Activated CD8-positive, alpha-beta T cell treated with anti-CD3 and anti-CD28 coated beads for 36 hours (primary cell): ENCODE measurements around the gene TBX10. TPM values are rescaled to one million over a fixed set of nuclear protein-coding genes. Genes with fewer than 3 reads are reported as not detected.
"Not testable (repeated sequence)": the region's sequence is repeated elsewhere in the genome, so short reads cannot be mapped to it uniquely, and the experiment has no call there.

Source experiments
- ATAC-seq: fragments of 200-7000 bp; cut with Tn5 transposase; one replicate; pipeline ENCODE4 v1.10.0; 2021; ENCODE audit warnings: mild to moderate bottlenecking, moderate library complexity
- CTCF ChIA-PET: fragments of 350-600 bp; sonication (Branson Sonifier 250); formaldehyde crosslinking; loops from one replicate; lab custom pipeline; 2021; ENCODE audit warnings: antibody characterized with exemption; lab: Charles Lee
- POLR2A ChIA-PET: fragments of 350-600 bp; sonication (Branson Sonifier 250); formaldehyde crosslinking; loops from one replicate; lab custom pipeline; 2021; ENCODE audit warnings: antibody characterized with exemption; lab: Charles Lee
- DNase-seq: peaks from one replicate; pipeline ENCODE4 v3.0.0-alpha.2; 2020
- H3K27ac Mint-ChIP-seq: one replicate; pipeline ENCODE4 v1.8.0; 2021; ENCODE audit warnings: mild to moderate bottlenecking, mixed read lengths
- H3K27me3 Mint-ChIP-seq: one replicate; pipeline ENCODE4 v1.8.0; 2021; ENCODE audit warnings: mixed read lengths
- H3K36me3 Mint-ChIP-seq: one replicate; pipeline ENCODE4 v1.8.0; 2021; ENCODE audit warnings: low read depth, mixed read lengths
- H3K4me1 Mint-ChIP-seq: one replicate; pipeline ENCODE4 v1.8.0; 2021; ENCODE audit warnings: low read depth, mixed read lengths
- H3K4me3 Mint-ChIP-seq: one replicate; pipeline ENCODE4 v1.8.0; 2021; ENCODE audit warnings: mild to moderate bottlenecking, moderate library complexity, mixed read lengths
- H3K9me3 Mint-ChIP-seq: one replicate; pipeline ENCODE4 v1.8.0; 2021; ENCODE audit warnings: mixed read lengths
- CTCF ChIP-seq: fragments of 200-600 bp; IDR thresholded peaks from one replicate; pipeline ENCODE4 v1.8.0; 2022; ENCODE audit warnings: antibody characterized with exemption, mild to moderate bottlenecking
- intact Hi-C: fragments of 100-400 bp; cut with micrococcal nuclease; formaldehyde crosslinking; loops from one replicate; pipeline ENCODE4 v1.10.0; 2022
- total RNA-seq, 2 experiments: library from RNA; stranded (reverse); gene quantifications; one replicate each; pipeline ENCODE4 v1.2.3, GENCODE V29; 2021

TBX10 gene
- total RNA-seq, 2 experiments from 2014 or later: not detected

- Mint-ChIP-seq H3K27ac (no peak overlapping the region), H3K4me1 (no peaks in the 10 kb centered on the region), H3K9me3 (no peaks in the 10 kb centered on the region), H3K4me3 (no peak overlapping the region), H3K27me3 (no peaks in the 10 kb centered on the region), H3K36me3 (no peaks in the 10 kb centered on the region)
- CTCF ChIA-PET: no interaction called here
- intact Hi-C loops: no loop called here
- no peak for TF ChIP-seq CTCF
- DNase-seq (no peak), ATAC-seq (no peak)
- POLR2A ChIA-PET: no interaction called here
These were observed 24.6 kb upstream of the TBX10 start for GRCh38 chr11:67664213-67664585.

GRCh38 chr11:67663532-67664212, 24.1 kb upstream of the TBX10 start:
- Mint-ChIP-seq H3K27me3 (no peaks in the 10 kb centered on the region), H3K9me3 (no peaks in the 10 kb centered on the region), H3K4me1 (no peaks in the 10 kb centered on the region), H3K27ac (no peak overlapping the region), H3K4me3 (no peak overlapping the region), H3K36me3 (no peaks in the 10 kb centered on the region)
- ATAC-seq: no peak
- ChIA-PET POLR2A (no interaction called here), CTCF (no interaction called here)
- DNase-seq: no peak
- intact Hi-C loops: no loop called here
- no peak for TF ChIP-seq CTCF

- H3K27me3 Mint-ChIP-seq: no peaks in the 10 kb centered on the region
- TF ChIP-seq CTCF: no peak
- POLR2A ChIA-PET: interaction anchor here (2.1 kb wide), 1 partner anchor 12 kb away, joined by 5 read pairs; the partner anchor contains the start of gene ACY3
- ATAC-seq (no peak), DNase-seq (no peak)
- H3K9me3 Mint-ChIP-seq: no peaks in the 10 kb centered on the region
- H3K27ac Mint-ChIP-seq: no peak overlapping the region
- H3K4me1 Mint-ChIP-seq: no peaks in the 10 kb centered on the region
- intact Hi-C loops: no loop called here
- CTCF ChIA-PET: no interaction called here
- H3K36me3 Mint-ChIP-seq: no peaks in the 10 kb centered on the region
- H3K4me3 Mint-ChIP-seq: no peak overlapping the region
These were observed 23.4 kb upstream of the TBX10 start for GRCh38 chr11:67662835-67663531.

GRCh38 chr11:67662142-67662834, 22.7 kb upstream of the TBX10 start:
- ATAC-seq (no peak), DNase-seq (no peak)
- POLR2A ChIA-PET: interaction anchor here (2.1 kb wide), 1 partner anchor 11 kb away, joined by 5 read pairs; the partner anchor contains the start of gene ACY3
- TF ChIP-seq CTCF: no peak
- H3K9me3 Mint-ChIP-seq: no peaks in the 10 kb centered on the region
- no peaks in the 10 kb centered on the region for H3K36me3 Mint-ChIP-seq
- CTCF ChIA-PET: no interaction called here
- H3K4me1 Mint-ChIP-seq: no peaks in the 10 kb centered on the region
- no peaks in the 10 kb centered on the region for H3K27me3 Mint-ChIP-seq
- no peak overlapping the region for H3K27ac Mint-ChIP-seq
- intact Hi-C loops: no loop called here
- no peak overlapping the region for H3K4me3 Mint-ChIP-seq

- CTCF ChIA-PET: interaction anchor here (3.2 to 6.9 kb wide), 2 partner anchors 14 to 31 kb away, joined by 41 to 66 read pairs; partner anchors contain the start of gene NUDT8
- H3K36me3 Mint-ChIP-seq, H3K27me3 Mint-ChIP-seq, ATAC-seq, DNase-seq, H3K4me3 Mint-ChIP-seq, H3K27ac Mint-ChIP-seq, H3K4me1 Mint-ChIP-seq, intact Hi-C loops, H3K9me3 Mint-ChIP-seq: not testable (repeated sequence)
- POLR2A ChIA-PET: interaction anchor here (2.1 kb wide), 1 partner anchor 10 kb away, joined by 5 read pairs; the partner anchor contains the start of gene ACY3
These were observed 21.2 kb upstream of the TBX10 start for GRCh38 chr11:67660752-67661151.
